HG02798 (cell line): ENCODE measurements around the gene TMEM184C.

ENCODE experiments used
- ATAC-seq: cut with Tn5 transposase; IDR thresholded peaks from one replicate; pipeline ENCODE4 v1.9.1; 2021; ENCODE audit warnings: mild to moderate bottlenecking; ENCODE audit not compliant: unreplicated experiment, poor library complexity

Gene TMEM184C

GRCh38 chr4:147644471-147644870 is 27.3 kb downstream of the TMEM184C start:
- ATAC-seq, result no peak

DNA sequence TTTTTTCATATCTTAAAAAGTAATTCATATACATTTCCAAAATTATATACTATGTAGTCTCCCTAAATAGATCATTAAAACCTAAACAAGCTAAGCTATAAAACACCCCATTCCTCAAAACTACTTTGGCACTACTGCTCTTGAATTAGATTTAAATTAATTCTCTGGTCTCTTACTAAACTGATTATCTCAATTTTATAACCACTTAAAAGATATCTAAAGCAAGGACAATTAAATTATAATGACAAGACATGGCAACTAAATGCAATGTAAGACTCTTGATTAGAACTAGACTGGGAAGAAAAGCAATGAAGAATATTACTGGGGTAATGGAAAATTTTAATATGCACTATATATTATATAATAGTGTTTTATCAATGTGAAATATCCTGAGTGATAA is 27.9 kb downstream of the TMEM184C start:
- no peak for ATAC-seq

DNA sequence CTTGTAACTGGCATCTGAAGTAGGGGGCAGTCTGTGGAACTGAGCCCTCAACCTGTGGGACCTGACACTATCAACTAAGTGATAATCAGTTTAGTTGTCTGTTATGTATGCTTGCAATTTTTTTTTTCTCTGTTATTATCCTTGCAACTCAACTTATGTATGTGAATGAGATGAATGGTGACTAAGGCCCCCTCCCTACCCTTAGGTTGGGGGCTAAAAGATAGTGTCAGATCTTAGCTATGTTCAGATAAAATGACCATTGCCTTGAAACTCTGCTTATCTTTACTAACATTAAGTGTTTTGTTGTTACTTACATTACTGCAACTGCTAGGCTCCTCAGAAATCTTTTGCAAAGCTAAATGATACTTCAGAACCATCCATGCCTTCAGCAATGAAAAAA is 31.5 kb downstream of the TMEM184C start:
- no peak for ATAC-seq

- no peak for ATAC-seq
These were observed 34.4 kb downstream of the TMEM184C start for GRCh38 chr4:147651563-147651962.

DNA sequence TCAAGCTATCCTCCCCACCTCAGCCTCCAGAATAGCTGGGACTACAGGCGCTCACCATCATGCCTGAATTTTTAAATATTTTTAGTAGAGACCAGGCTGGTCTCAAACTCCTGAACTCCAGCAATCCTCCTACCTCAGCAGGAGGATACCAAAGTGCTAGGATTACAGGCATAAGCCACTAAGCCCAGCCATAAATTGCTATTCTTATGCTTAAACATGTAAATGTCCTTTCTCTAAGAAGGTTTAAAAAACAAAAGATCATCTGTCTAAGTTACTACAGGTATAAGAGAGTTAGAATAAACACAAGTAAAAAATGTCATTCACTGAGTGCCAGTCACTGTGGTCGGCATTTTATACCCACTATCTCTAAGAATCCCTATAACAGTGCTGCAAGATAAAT is 38.4 kb downstream of the TMEM184C start:
- ATAC-seq, result no peak

DNA sequence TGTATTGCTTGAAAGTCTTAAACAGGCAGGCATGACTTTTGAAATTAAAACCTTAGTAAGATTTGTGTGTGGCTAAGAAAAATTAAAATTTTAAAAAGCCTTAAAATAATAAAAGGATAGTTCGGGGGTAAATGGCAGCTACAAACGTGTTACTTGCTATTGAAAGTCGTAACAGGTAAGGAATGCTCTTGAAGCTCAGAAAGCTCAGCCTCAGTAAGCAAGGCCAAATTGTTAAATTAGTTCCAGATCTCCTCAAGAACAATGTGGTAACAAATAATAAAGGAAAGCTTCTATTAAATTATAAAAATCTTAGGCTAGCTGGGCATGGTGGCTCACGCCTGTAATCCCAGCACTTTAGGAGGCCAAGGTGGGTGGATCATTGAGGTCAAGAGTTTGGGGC is 41.3 kb downstream of the TMEM184C start:
- no peak for ATAC-seq

GRCh38 chr4:147674073-147674472 is 56.9 kb downstream of the TMEM184C start:
- ATAC-seq, result no peak

DNA sequence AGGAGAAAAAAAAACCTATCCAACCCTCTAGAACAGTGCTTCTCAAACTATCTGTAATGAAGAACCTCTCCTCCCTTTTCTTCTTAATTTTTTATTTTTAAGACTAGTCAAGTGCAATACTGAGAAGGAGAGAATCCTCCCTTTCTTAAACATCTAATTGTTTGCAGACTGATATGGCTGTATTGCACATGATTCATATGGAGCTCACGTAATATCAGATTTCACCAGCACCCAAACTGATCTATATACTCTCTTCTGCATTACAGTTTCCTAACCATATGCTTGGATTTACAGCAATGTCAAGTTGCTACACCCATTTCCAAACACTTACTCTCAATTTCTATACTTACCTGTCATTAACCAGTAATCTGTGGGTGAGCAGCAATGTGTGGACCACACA is 57.3 kb downstream of the TMEM184C start:
- ATAC-seq, result no peak

DNA sequence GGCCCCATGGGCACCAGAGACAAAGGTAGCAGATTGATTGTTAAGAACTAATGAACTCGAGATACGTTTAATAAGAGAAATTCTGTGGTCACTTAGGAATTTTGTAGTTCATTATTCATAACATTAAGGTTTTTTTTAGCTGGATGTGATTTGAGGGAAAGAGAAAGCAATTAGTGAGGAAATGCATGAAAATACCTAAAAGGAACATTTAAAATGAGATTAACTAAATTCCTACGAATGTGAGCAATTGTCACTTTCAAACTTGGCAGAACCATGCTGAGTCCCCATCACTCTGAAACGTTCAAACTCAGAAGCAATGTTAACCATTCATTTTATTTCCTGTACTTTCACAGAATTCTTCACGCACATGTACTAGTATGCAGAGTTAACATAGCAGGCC is 60.9 kb downstream of the TMEM184C start:
- no peak for ATAC-seq

DNA sequence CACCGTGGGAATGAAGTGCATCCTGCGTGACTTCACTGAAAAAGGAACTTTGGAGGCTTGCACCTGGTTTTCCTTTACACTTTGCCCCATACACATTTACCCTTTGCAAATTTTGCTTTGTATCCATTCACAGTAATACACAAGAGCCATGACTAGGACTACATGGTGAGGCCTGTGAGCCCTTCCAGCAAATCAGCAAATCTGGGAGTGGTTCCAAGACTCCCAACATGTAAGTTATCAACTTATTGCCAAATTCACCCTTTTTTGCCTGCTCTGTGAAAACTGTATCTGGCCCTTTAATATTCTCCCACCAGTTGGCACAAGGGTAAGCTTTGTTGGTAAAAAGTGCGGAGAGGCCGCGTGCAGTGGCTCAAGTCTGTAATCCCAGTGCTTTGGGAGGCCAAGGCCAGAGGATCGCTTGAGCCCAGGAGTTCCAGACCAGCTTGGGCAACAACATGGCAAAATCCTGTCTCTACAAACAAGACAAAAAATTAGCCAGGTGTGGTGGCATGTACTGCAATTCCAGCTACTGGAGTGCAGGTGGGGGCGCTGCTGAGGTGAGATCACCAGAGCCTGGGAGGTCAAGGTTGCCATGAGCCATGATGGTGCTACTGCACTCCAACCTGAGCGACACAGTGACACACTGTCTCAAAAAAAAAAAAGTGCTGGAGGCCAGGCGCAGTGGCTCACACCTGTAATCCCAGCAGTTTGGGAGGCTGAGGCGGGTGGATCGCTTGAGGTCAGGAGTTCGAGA is 61.8 kb downstream of the TMEM184C start:
- ATAC-seq, result no peak

DNA sequence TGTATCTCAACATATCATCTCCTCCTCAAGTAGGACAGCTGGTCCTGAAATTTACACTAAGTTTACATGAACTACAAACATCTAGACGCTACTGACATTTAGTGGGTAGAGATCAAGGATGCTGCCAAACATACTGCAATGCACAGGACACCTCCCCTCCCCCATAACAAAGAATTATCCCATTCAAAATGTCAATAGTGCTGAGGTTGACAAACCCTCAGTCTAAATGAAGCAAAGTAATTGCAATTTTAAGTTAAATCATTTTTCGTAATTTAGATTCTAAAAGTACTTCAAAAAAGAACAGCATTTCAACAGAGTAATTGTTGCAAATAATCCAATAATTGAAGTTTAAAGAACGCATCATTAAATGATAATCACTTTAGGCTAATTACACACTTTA is 65.6 kb downstream of the TMEM184C start:
- no peak for ATAC-seq

DNA sequence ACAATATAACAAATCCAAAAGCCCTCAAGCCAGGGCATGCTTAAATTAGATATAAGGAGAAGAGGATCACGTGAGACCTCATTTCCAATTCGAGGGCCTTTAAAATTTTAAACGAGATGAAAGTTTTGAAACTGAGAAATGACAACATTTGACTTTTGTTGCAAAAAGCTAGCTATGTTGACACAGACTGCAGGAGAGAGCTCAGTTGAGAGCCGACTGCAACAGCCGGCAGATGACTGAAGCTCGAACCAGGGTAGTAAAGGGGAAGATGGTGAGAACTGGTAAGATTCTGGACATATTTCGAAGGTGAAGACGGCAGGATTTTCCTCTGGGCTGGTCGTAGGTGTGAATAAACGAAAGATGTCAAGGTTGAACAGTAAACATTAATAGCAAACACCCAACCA is 66.0 kb downstream of the TMEM184C start:
- ATAC-seq, result no peak

DNA sequence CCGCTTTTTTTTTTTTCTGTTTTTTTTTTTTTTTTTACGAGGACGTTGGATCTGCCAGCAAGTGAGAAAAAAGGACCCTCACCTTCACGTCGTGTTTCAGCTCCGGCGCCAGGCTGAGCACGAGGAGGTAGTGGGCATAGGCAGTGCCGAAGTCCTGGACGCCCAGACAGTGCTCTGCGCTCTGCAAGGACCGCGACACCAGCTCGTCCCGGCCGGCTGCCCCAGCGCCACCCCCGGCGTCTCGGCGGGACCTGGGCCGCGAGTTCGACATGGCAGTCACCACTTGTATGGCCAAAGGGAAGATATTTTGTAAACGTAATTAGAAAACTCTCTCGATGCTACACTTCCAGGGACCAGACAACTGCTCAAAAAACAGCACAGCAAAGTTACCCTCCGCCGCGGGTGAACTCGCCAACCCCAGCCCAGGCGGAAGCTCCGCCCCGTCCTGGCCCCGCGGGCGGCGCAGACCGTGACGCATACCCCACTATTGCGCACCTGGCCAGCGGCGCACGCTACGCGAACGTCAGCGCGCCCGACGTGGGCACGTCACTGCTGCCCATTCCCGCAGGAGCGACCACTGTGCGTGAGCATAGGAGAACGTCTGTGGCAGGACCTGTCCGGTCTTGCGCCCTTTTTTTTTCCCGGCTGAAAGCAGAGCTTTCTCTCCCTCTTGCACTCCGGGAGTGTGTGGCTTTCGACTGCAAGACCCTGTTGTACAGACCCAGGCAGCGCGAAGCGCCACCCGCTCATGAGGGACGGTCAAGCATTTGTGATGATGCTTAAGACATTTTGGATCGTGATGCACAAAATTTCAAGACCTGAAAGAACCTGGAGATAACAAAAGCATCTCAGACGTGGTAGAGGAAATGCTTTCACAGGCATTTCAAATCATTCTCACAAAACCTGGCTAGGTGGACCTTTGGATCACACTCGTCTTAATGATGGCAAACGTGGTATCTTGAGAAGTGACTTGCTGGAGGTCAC is 66.8 kb downstream of the TMEM184C start, which contains the start of gene PRMT9:
PRMT9 (minus strand) TSS at position 447 of the 984 bp plus-strand sequence; CDS start at position 271, 176 bp downstream.
- ATAC-seq, result peak; percentile 100

DNA sequence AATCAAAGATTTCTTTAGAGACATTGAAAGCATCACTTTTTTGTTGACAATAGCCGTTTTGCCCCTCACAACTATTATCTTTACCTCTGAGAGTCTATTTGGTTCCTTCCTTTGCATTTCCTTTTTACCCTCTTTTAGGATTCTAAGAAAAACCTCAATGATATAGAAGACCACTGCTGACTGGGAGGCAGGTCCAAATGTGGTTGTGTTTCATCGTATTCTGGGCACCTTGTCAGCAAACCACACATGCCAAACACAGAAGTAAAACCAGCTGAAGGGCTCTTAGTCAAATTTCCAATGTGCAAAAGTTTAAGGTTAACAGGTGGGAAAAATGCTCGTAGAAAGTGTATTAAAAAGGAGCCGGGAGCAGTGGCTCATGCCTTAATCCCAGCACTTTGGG is 71.9 kb downstream of the TMEM184C start:
- no peak for ATAC-seq

GRCh38 chr4:147691820-147692219 is 74.6 kb downstream of the TMEM184C start:
- no peak for ATAC-seq

GRCh38 chr4:147693218-147693617 is 76.0 kb downstream of the TMEM184C start:
- ATAC-seq, result no peak

DNA sequence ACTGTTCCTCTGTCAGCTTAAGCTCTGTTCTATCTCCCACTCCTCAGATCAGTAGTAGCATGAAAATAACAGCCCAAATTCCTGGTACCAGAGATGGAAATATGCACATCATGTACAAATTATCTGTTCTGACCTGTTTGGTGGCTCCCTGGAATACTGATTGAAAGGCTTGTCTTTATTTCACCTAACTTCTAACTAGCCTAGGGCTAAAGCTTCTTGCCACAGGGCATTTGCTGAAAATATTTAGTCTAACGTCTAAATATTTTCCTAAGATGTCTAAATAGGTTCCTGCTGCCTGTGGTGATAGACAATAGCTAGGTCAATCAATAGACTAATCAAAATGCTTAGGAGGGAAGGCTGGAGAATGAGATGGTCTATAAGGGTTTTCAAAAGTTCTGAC is 79.7 kb downstream of the TMEM184C start:
- ATAC-seq, result no peak

- ATAC-seq, result no peak
These were observed 87.6 kb downstream of the TMEM184C start for GRCh38 chr4:147704846-147705245.

GRCh38 chr4:147707892-147708672 is 90.9 kb downstream of the TMEM184C start:
- peak; percentile 72 for ATAC-seq

GRCh38 chr4:147709999-147710398 is 92.8 kb downstream of the TMEM184C start:
- ATAC-seq, result no peak
